Esophagus muscularis mucosa (tissue), 3 donors: ENCODE measurements around the gene ACVR2B.

Experiments
- CTCF ChIP-seq, 3 experiments: fragments of 200-600 bp in 2 of 3; fragments of 450-650 bp in 1 of 3; sonication (generic) in 2 of 3; IDR thresholded peaks; one replicate each; pipeline ENCODE4 v1.5.1; 2017 to 2019; ENCODE audit warnings: antibody characterized with exemption in 3 of 3, mild to moderate bottlenecking in 2 of 3, moderate library complexity in 1 of 3
- POLR2A ChIP-seq: fragments of 450-650 bp; IDR thresholded peaks from one replicate; pipeline ENCODE4 v1.6.1; 2017; ENCODE audit warnings: antibody characterized with exemption, moderate library complexity, mild to moderate bottlenecking, low read depth
- POLR2AphosphoS5 ChIP-seq, 2 donors: sonication (generic); formaldehyde crosslinking; IDR thresholded peaks; one replicate each; pipeline ENCODE4 v1.6.1; 2017; ENCODE audit warnings: antibody characterized with exemption in 2 of 2

- TF ChIP-seq POLR2A (no peak), CTCF (IDR thresholded peaks at IDR 0.05) (no peak), POLR2AphosphoS5 (IDR thresholded peaks at IDR 0.05) (no peak)
Measured at GRCh38 chr3:38477057-38477820, 23.5 kb downstream of the ACVR2B start.
